Activated CD8-positive, alpha-beta memory T cell treated with anti-CD3 and anti-CD28 coated beads, Interleukin-2, amount 50 U/mL, for 1 hour (primary cell): ENCODE results near the gene MCEMP1.

ENCODE experiments used
- DNase-seq: peaks from one replicate; pipeline ENCODE4 v3.0.0-alpha.2; 2020; ENCODE audit errors: extremely low read depth

Gene MCEMP1

GRCh38 chr19:7676854-7677253, at the start of gene MCEMP1:
MCEMP1 (plus strand) TSS chr19:7677090; CDS start chr19:7677121, 31 bp downstream.
- no peak for DNase-seq

GRCh38 chr19:7627166-7627565, 49.7 kb upstream of the MCEMP1 start:
- DNase-seq: no peak

- no peak for DNase-seq
Measured at GRCh38 chr19:7628589-7629311, 48.1 kb upstream of the MCEMP1 start.

GRCh38 chr19:7629347-7630054, 47.4 kb upstream of the MCEMP1 start, which contains the start of the genes PET100 and XAB2:
PET100 (plus strand) TSS chr19:7629793; CDS start chr19:7629834, 41 bp downstream.
XAB2 (minus strand) TSS chr19:7629545; CDS start chr19:7629527, 18 bp downstream.
- peak; percentile 92 for DNase-seq

- no peak for DNase-seq
Measured at GRCh38 chr19:7631577-7631976, 45.3 kb upstream of the MCEMP1 start.

GRCh38 chr19:7632340-7633203, 44.3 kb upstream of the MCEMP1 start:
- DNase-seq: no peak

- DNase-seq: no peak
Measured at GRCh38 chr19:7633698-7634097, 43.2 kb upstream of the MCEMP1 start, which contains the start of gene PCP2. PCP2 (minus strand) TSS chr19:7633719; CDS start chr19:7633457, 262 bp downstream.

GRCh38 chr19:7635670-7636069, 41.2 kb upstream of the MCEMP1 start:
- no peak for DNase-seq

GRCh38 chr19:7636317-7636690, 40.6 kb upstream of the MCEMP1 start:
- no peak for DNase-seq

- peak; percentile 70 for DNase-seq
Measured at GRCh38 chr19:7636691-7637373, 40.1 kb upstream of the MCEMP1 start, which contains the start of gene STXBP2. STXBP2 (plus strand) TSS chr19:7637110; CDS start chr19:7637150, 40 bp downstream.

- no peak for DNase-seq
Measured at GRCh38 chr19:7637374-7638256, 39.3 kb upstream of the MCEMP1 start.

- DNase-seq: no peak
Measured at GRCh38 chr19:7638802-7639465, 38.0 kb upstream of the MCEMP1 start.

GRCh38 chr19:7639863-7640348, 37.0 kb upstream of the MCEMP1 start:
- no peak for DNase-seq

- DNase-seq: no peak
Measured at GRCh38 chr19:7640803-7641202, 36.1 kb upstream of the MCEMP1 start.

- no peak for DNase-seq
Measured at GRCh38 chr19:7641290-7642276, 35.3 kb upstream of the MCEMP1 start.

- no peak for DNase-seq
Measured at GRCh38 chr19:7642295-7643030, 34.4 kb upstream of the MCEMP1 start.

GRCh38 chr19:7643031-7643415, 33.9 kb upstream of the MCEMP1 start:
- no peak for DNase-seq
